ENCODE results near the gene APOC3. TPM values are rescaled to one million over a fixed set of nuclear protein-coding genes. Genes with fewer than 3 reads are reported as not detected.

Gene APOC3
- total RNA-seq, 1 experiment from 2014 or later, result not detected

DNA sequence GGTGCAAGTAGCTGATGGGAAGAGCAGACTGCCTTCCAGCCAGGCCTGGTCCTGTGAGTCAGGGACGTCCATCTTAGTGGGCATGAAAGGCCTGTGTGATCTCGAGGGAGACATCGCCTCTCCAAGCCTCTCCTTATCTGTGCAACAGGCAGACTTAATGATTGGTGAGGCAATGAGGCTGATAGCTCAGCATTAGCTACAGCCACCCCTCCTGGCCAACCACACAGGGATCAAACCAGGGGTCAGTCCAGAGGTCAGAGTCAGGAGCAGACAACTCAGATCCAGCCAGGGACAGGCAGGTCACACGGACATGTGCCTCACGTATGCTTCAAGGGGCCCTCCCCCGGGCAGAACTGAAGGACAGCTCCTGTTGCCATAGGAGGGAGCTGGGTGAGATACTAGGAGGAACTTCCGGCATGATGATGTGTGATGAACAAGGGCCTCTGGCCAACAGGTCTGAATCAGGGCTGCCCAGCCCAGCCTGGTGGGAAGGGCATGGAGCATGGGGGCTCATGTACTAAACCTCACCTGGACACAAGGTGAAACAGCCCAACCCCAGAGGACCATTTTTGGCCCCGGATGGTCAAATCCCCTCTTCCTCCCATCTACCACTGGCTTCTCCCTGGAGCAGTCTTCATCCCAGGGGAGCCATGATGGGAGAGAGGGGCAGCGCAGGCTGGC lies 2.8 kb upstream of the APOC3 start:
- Histone ChIP-seq H4K5ac (ENCODE audit: insufficient read length, low read depth, low read length) (no peak overlapping the region), H3K9ac (ENCODE audit: extremely low read depth, insufficient read length, low read length) (no peak overlapping the region), H3K4ac (ENCODE audit: low read depth, low read length) (no peak overlapping the region), H3K9me3 (ENCODE audit: control insufficient read depth, low read depth, low read length) (no peaks in the 10 kb centered on the region), H3K18ac (ENCODE audit: insufficient read length, low read depth, low read length) (no peak overlapping the region), H2AK5ac (ENCODE audit: insufficient read length, low read length) (no peak overlapping the region), H3K27ac (ENCODE audit: insufficient read length, low read depth, low read length) (no peak overlapping the region), H4K8ac (replicated peaks; ENCODE audit: insufficient read length, low read depth, low read length) (no peak overlapping the region), H3K14ac (ENCODE audit: insufficient read depth, low read length) (no peak overlapping the region), H2BK12ac (ENCODE audit: insufficient read length, low read depth, low read length) (no peak overlapping the region), H2BK5ac (ENCODE audit: insufficient read length, low read length) (no peak overlapping the region), H2BK20ac (ENCODE audit: low read depth, low read length, poor library complexity, severe bottlenecking) (no peak overlapping the region), H3K4me1 (ENCODE audit: insufficient read depth, low read length) (no peaks in the 10 kb centered on the region; the same call in 1 of the 2 replicates), H3K27me3 (ENCODE audit: insufficient read depth, low read length) (no peaks in the 10 kb centered on the region), H2AFZ (ENCODE audit: low read length) (no peak overlapping the region), H3K23me2 (ENCODE audit: insufficient read length, low read depth, low read length, poor library complexity, severe bottlenecking) (no peaks in the 10 kb centered on the region), H2BK15ac (ENCODE audit: low read depth, low read length) (no peak overlapping the region), H4K20me1 (ENCODE audit: control insufficient read depth, insufficient read depth, insufficient read length) (no peaks in the 10 kb centered on the region), H3K23ac (ENCODE audit: insufficient read length, low read depth, low read length) (no peak overlapping the region), H3T11ph (ENCODE audit: low read length) (no peak overlapping the region), H3K4me2 (ENCODE audit: insufficient read depth, insufficient read length, low read length) (no peak overlapping the region), H2BK120ac (ENCODE audit: low read depth, low read length, poor library complexity, severe bottlenecking) (no peak overlapping the region), H3K79me2 (ENCODE audit: insufficient read depth, low read length) (no peaks in the 10 kb centered on the region), H4K91ac (ENCODE audit: insufficient read length, low read depth, low read length) (no peak overlapping the region), H3K56ac (ENCODE audit: insufficient read length, low read depth, low read length) (no peak overlapping the region), H3K79me1 (ENCODE audit: insufficient read depth, low read depth, low read length, poor library complexity, severe bottlenecking) (no peaks in the 10 kb centered on the region)
- Mint-ChIP-seq H3K27ac (peak overlapping the region in 1 of 3 experiments; percentile 47; a peak in 1 of 7 replicates), H3K4me3 (no peak overlapping the region), H3K27me3 (ENCODE audit: low read depth) (peaks cover 12% of the 10 kb centered on the region), H3K36me3 (ENCODE audit: insufficient read depth in 1 of 3, low read depth in 3 of 3) (no peaks in the 10 kb centered on the region), H3K9me3 (peaks cover under 1 to 5% of the 10 kb centered on the region in 2 experiments; a peak in 2 of 5 replicates), H3K4me1 (peaks cover 5 to 12% of the 10 kb centered on the region in 2 experiments)
- no peak for DNase-seq
- no peak for TF ChIP-seq CTCF (conservative IDR thresholded peaks at IDR 0.05)
- no CpG with 5 or more reads among the region's 9 CpGs for WGBS (ENCODE audit: extremely low coverage, insufficient read length, low lambda C conversion rate)
